Type B pancreatic cell (in vitro differentiated cells): ENCODE measurements around the gene SLC43A2. TPM values are rescaled to one million over a fixed set of nuclear protein-coding genes. Genes with fewer than 3 reads are reported as not detected.
"Not testable (repeated sequence)": the region's sequence is repeated elsewhere in the genome, so short reads cannot be mapped to it uniquely, and the experiment has no call there.

Source experiments
- DNase-seq: peaks from one replicate; pipeline ENCODE4 v3.0.0; 2021; ENCODE audit warnings: mixed read lengths; ENCODE audit not compliant: unreplicated experiment; ENCODE audit errors: extremely low spot score
- H3K27ac Mint-ChIP-seq: 2 replicates; pipeline ENCODE4 v1.8.0; 2021; ENCODE audit warnings: mild to moderate bottlenecking, mixed read lengths
- H3K27me3 Mint-ChIP-seq: 2 replicates; pipeline ENCODE4 v1.8.0; 2021; ENCODE audit warnings: mixed read lengths
- H3K36me3 Mint-ChIP-seq: 2 replicates; pipeline ENCODE4 v1.8.0; 2021; ENCODE audit warnings: mixed read lengths
- H3K4me1 Mint-ChIP-seq: one replicate; pipeline ENCODE4 v1.8.0; 2021; ENCODE audit warnings: mixed read lengths; ENCODE audit not compliant: unreplicated experiment
- H3K4me3 Mint-ChIP-seq: 2 replicates; pipeline ENCODE4 v1.8.0; 2021; ENCODE audit warnings: mild to moderate bottlenecking, mixed read lengths
- H3K9me3 Mint-ChIP-seq: 2 replicates; pipeline ENCODE4 v1.8.0; 2021; ENCODE audit warnings: mixed read lengths
- CTCF ChIP-seq: fragments of 200-600 bp; sonication (generic); conservative IDR thresholded peaks from 2 replicates; pipeline ENCODE4 v1.5.0; 2021; ENCODE audit warnings: antibody characterized with exemption, mild to moderate bottlenecking
- total RNA-seq: library from RNA; stranded (reverse); gene quantifications from 2 replicates; pipeline ENCODE4 v1.2.1, GENCODE V29; 2021; ENCODE audit warnings: low replicate concordance

Gene SLC43A2
- total RNA-seq, 1 donor from 2014 or later = 23.5 TPM

GRCh38 chr17:1539811-1540210 is 88.8 kb downstream of the SLC43A2 start:
- H3K27ac Mint-ChIP-seq = no peak overlapping the region
- no peak overlapping the region for H3K4me3 Mint-ChIP-seq
- H3K36me3 Mint-ChIP-seq = peaks cover 8% of the 10 kb centered on the region
- DNase-seq = no peak
- H3K9me3 Mint-ChIP-seq = no peaks in the 10 kb centered on the region
- no peak for TF ChIP-seq CTCF
- no peaks in the 10 kb centered on the region for H3K4me1 Mint-ChIP-seq
- no peaks in the 10 kb centered on the region for H3K27me3 Mint-ChIP-seq

GRCh38 chr17:1535737-1536136 is 92.9 kb downstream of the SLC43A2 start:
- Mint-ChIP-seq H3K4me1 (no peaks in the 10 kb centered on the region), H3K9me3 (no peaks in the 10 kb centered on the region), H3K27me3 (no peaks in the 10 kb centered on the region), H3K36me3 (peaks cover 9% of the 10 kb centered on the region), H3K4me3 (no peak overlapping the region), H3K27ac (no peak overlapping the region)
- TF ChIP-seq CTCF = no peak
- DNase-seq = no peak

- Mint-ChIP-seq H3K36me3 (peaks cover 8% of the 10 kb centered on the region), H3K4me1 (no peaks in the 10 kb centered on the region), H3K27me3 (no peaks in the 10 kb centered on the region), H3K9me3 (no peaks in the 10 kb centered on the region), H3K4me3 (no peak overlapping the region), H3K27ac (no peak overlapping the region)
- no peak for TF ChIP-seq CTCF
- no peak for DNase-seq
These were observed 94.8 kb downstream of the SLC43A2 start for GRCh38 chr17:1533661-1534325.

- H3K27me3 Mint-ChIP-seq = no peaks in the 10 kb centered on the region
- no peaks in the 10 kb centered on the region for H3K9me3 Mint-ChIP-seq
- no peak overlapping the region for H3K27ac Mint-ChIP-seq
- no peaks in the 10 kb centered on the region for H3K4me1 Mint-ChIP-seq
- DNase-seq = no peak
- H3K36me3 Mint-ChIP-seq = peaks cover 8% of the 10 kb centered on the region
- H3K4me3 Mint-ChIP-seq = no peak overlapping the region
- TF ChIP-seq CTCF = peak; percentile 52
These were observed 95.6 kb downstream of the SLC43A2 start for GRCh38 chr17:1532836-1533602.

- no peak for TF ChIP-seq CTCF
- Mint-ChIP-seq H3K36me3 (peaks cover 8% of the 10 kb centered on the region), H3K4me1 (no peaks in the 10 kb centered on the region), H3K27me3 (no peaks in the 10 kb centered on the region), H3K27ac (no peak overlapping the region), H3K4me3 (no peak overlapping the region), H3K9me3 (no peaks in the 10 kb centered on the region)
- no peak for DNase-seq
These were observed 98.8 kb downstream of the SLC43A2 start for GRCh38 chr17:1529863-1530262.

GRCh38 chr17:1526876-1527275 is 101.8 kb downstream of the SLC43A2 start:
- H3K4me1 Mint-ChIP-seq, H3K27ac Mint-ChIP-seq, H3K27me3 Mint-ChIP-seq, H3K36me3 Mint-ChIP-seq, H3K4me3 Mint-ChIP-seq, DNase-seq, H3K9me3 Mint-ChIP-seq: not testable (repeated sequence)
